ENCODE results near the gene KYNU.
"Not testable (repeated sequence)": the region's sequence is repeated elsewhere in the genome, so short reads cannot be mapped to it uniquely, and the experiment has no call there.

KYNU gene

GRCh38 chr2:142940606-142941223, 63.3 kb downstream of the KYNU start:
- no peak for TF ChIP-seq CTCF (IDR thresholded peaks at IDR 0.05; ENCODE audit: insufficient read depth, low read depth, low read length, missing control alignments)
- H3K4me3 ChIP-seq (ENCODE audit: low read length) = no peak overlapping the region
- no peak for DNase-seq (ENCODE audit: low read depth)

- no peak overlapping the region for H3K4me3 ChIP-seq (ENCODE audit: low read length)
- TF ChIP-seq CTCF (IDR thresholded peaks at IDR 0.05; ENCODE audit: insufficient read depth, low read depth, low read length, missing control alignments) = no peak
- DNase-seq (ENCODE audit: low read depth) = no peak
These were observed 65.2 kb downstream of the KYNU start for GRCh38 chr2:142942690-142943089.

- TF ChIP-seq CTCF (IDR thresholded peaks at IDR 0.05; ENCODE audit: insufficient read depth, low read depth, low read length, missing control alignments) = no peak
- DNase-seq (ENCODE audit: low read depth) = peak; percentile 44
- H3K4me3 ChIP-seq (ENCODE audit: low read length) = no peak overlapping the region
These were observed 66.8 kb downstream of the KYNU start for GRCh38 chr2:142944264-142944663.

- DNase-seq (ENCODE audit: low read depth) = peak; percentile 40
- no peak for TF ChIP-seq CTCF (IDR thresholded peaks at IDR 0.05; ENCODE audit: insufficient read depth, low read depth, low read length, missing control alignments)
- H3K4me3 ChIP-seq (ENCODE audit: low read length) = no peak overlapping the region
These were observed 67.3 kb downstream of the KYNU start for GRCh38 chr2:142944721-142945120.

- TF ChIP-seq CTCF (IDR thresholded peaks at IDR 0.05; ENCODE audit: insufficient read depth, low read depth, low read length, missing control alignments) = no peak
- H3K4me3 ChIP-seq (ENCODE audit: low read length) = no peak overlapping the region
- DNase-seq (ENCODE audit: low read depth) = peak; percentile 39
These were observed 69.5 kb downstream of the KYNU start for GRCh38 chr2:142946941-142947340.

GRCh38 chr2:142948723-142949122, 71.3 kb downstream of the KYNU start:
- DNase-seq (ENCODE audit: low read depth); H3K4me3 ChIP-seq (ENCODE audit: low read length): not testable (repeated sequence)

- not testable (repeated sequence) for H3K4me3 ChIP-seq (ENCODE audit: low read length); DNase-seq (ENCODE audit: low read depth)
These were observed 72.9 kb downstream of the KYNU start for GRCh38 chr2:142950323-142950722.

- H3K4me3 ChIP-seq (ENCODE audit: low read length) = no peak overlapping the region
- DNase-seq (ENCODE audit: low read depth) = no peak
- TF ChIP-seq CTCF (IDR thresholded peaks at IDR 0.05; ENCODE audit: insufficient read depth, low read depth, low read length, missing control alignments) = no peak
These were observed 73.9 kb downstream of the KYNU start for GRCh38 chr2:142951190-142952007.
